Tibial nerve (tissue), 4 donors: ENCODE data around the gene OCA2. TPM values are rescaled to one million over a fixed set of nuclear protein-coding genes. Genes with fewer than 3 reads are reported as not detected.

Source experiments
- DNase-seq, 2 donors: peaks; one replicate each; pipeline ENCODE4 v3.0.0-alpha.2; 2019; ENCODE audit warnings: low spot score in 2 of 2
- H3K27ac ChIP-seq, 4 donors: fragments of 200-600 bp; sonication (generic) in 3 of 4; one replicate each; pipeline ENCODE4 v1.5.1; 2017 to 2019; ENCODE audit warnings: mild to moderate bottlenecking in 1 of 4
- H3K27me3 ChIP-seq, 2 donors: fragments of 200-600 bp; sonication (generic) in 1 of 2; one replicate each; pipeline versions ENCODE4 v1.5.1 to v1.6.0; 2017 to 2019
- H3K36me3 ChIP-seq, 3 donors: fragments of 200-600 bp; sonication (generic); one replicate each; pipeline ENCODE4 v1.5.1; 2018 to 2019
- H3K4me1 ChIP-seq, 4 donors: fragments of 200-600 bp; sonication (generic) in 3 of 4; one replicate each; pipeline ENCODE4 v1.5.1; 2017 to 2019
- H3K4me3 ChIP-seq, 4 donors: fragments of 200-600 bp; sonication (generic) in 3 of 4; one replicate each; pipeline ENCODE4 v1.5.1; 2017 to 2019; ENCODE audit warnings: mild to moderate bottlenecking in 1 of 4, moderate library complexity in 1 of 4
- H3K9me3 ChIP-seq, 4 donors: fragments of 200-600 bp; sonication (generic) in 3 of 4; one replicate each; pipeline ENCODE4 v1.5.1; 2017 to 2019
- CTCF ChIP-seq, 5 experiments: fragments of 200-600 bp in 3 of 5; fragments of 450-650 bp in 2 of 5; sonication (generic) in 3 of 5; IDR thresholded peaks; one replicate each; pipeline ENCODE4 v1.5.1; 2016 to 2019; ENCODE audit warnings: antibody characterized with exemption in 5 of 5, mild to moderate bottlenecking in 3 of 5, moderate library complexity in 2 of 5
- EP300 ChIP-seq, 2 donors: sonication (generic); formaldehyde crosslinking; IDR thresholded peaks; one replicate each; pipeline ENCODE4 v1.6.1; 2017; ENCODE audit warnings: antibody characterized with exemption in 2 of 2, mild to moderate bottlenecking in 1 of 2
- POLR2A ChIP-seq, 2 donors: fragments of 450-650 bp; IDR thresholded peaks; one replicate each; pipeline ENCODE4 v1.6.1; 2017; ENCODE audit warnings: antibody characterized with exemption in 2 of 2, mild to moderate bottlenecking in 2 of 2, moderate library complexity in 2 of 2
- WGBS, 2 donors: methylation state at CpG; one replicate each; pipeline ENCODE4 v1.1.5; 2018; 5-methylcytosine and 5-hydroxymethylcytosine counted together
- total RNA-seq, 4 donors: library from RNA; depleted of rRNA; stranded (reverse); fragments of >200 nt; gene quantifications; one replicate each; pipeline ENCODE4 v1.1.0, GENCODE V29; 2016

OCA2 gene
- total RNA-seq, 4 donors from 2014 or later, result 2.7 to 19.7 (median 6.5) TPM; not detected in 1

DNA sequence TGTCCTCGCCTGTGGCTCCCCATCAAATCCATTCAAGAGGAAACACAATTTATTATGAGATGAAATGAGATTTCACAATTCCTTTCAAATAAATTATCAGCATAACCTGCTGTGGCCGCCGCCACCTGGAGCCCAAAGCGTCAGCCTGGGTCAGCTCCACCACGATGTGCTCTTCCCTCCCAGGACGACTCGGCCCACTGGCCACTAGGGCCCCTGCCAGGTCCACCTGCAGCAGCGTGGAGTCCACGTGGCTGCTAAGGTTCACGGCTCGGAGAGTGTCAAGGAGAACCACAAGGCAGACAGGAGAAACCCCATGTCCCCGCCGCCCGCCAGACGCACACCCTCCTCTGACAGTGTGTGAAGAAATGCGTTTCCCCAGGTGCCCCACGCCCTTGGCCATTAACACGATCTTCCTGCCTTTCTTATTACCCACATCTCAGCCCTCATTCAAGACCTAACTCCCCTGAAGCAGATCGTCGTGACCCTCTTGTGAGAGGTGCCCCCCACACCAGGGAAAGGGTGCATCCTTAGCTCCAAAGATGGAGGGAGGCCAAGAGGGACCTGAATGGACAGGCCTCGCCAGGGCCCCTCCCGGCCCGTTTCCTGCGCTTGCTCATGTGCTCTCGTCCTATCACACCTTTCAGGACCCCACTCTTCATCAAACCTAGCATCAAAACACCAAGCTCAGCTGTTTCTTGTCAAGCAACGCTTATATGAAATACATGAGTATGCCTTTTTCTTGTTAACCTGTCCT, 80.6 kb downstream of the OCA2 start:
- no peak for TF ChIP-seq EP300 (IDR thresholded peaks at IDR 0.05)
- TF ChIP-seq POLR2A (IDR thresholded peaks at IDR 0.05), result no peak
- TF ChIP-seq CTCF (IDR thresholded peaks at IDR 0.05), result no peak
- 91 to 93% methylated on average over 26 of the region's 26 CpGs for WGBS, 2 donors
- DNase-seq, result no peak
- H3K27me3 ChIP-seq, result no peaks in the 10 kb centered on the region
- H3K36me3 ChIP-seq, result no peaks in the 10 kb centered on the region
- H3K4me1 ChIP-seq, result no peaks in the 10 kb centered on the region
- no peak overlapping the region for H3K4me3 ChIP-seq
- H3K27ac ChIP-seq, result no peak overlapping the region
- H3K9me3 ChIP-seq, result no peaks in the 10 kb centered on the region

- Histone ChIP-seq H3K4me3 (no peak overlapping the region), H3K9me3 (no peaks in the 10 kb centered on the region), H3K27me3 (no peaks in the 10 kb centered on the region), H3K27ac (no peak overlapping the region), H3K36me3 (no peaks in the 10 kb centered on the region), H3K4me1 (no peaks in the 10 kb centered on the region)
- WGBS, 2 donors, result 81 to 84% methylated on average over 10 of the region's 10 CpGs
- no peak for TF ChIP-seq CTCF (IDR thresholded peaks at IDR 0.05)
- no peak for TF ChIP-seq EP300 (IDR thresholded peaks at IDR 0.05)
- no peak for TF ChIP-seq POLR2A (IDR thresholded peaks at IDR 0.05)
- DNase-seq, result no peak
These were observed 81.6 kb downstream of the OCA2 start for GRCh38 chr15:28017423-28017924.

DNA sequence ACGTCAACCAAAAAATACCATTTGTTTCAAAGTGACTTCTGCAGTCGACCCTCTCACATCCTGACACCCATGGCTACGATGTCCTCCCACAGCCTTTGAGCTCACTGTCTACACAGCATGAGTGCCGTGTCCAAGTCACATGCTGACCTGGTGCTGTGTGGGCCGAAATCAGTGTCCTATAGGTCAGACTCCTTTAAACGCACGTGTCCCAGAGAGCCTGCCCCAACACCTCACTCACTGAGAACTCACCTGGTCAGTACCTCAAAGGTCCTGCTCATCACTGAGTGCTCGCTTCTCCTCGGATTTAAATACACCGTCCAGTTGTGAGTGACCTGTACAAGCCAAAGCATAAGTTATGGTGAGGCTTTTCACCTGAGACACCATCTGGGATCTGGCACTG, 83.3 kb downstream of the OCA2 start:
- no peaks in the 10 kb centered on the region for H3K36me3 ChIP-seq
- H3K9me3 ChIP-seq, result no peaks in the 10 kb centered on the region
- WGBS, 2 donors, result 87 to 89% methylated on average over 10 of the region's 10 CpGs
- no peaks in the 10 kb centered on the region for H3K4me1 ChIP-seq
- H3K27me3 ChIP-seq, result no peaks in the 10 kb centered on the region
- TF ChIP-seq CTCF (IDR thresholded peaks at IDR 0.05) (no peak), EP300 (IDR thresholded peaks at IDR 0.05) (no peak), POLR2A (IDR thresholded peaks at IDR 0.05) (no peak)
- H3K4me3 ChIP-seq, result no peak overlapping the region
- DNase-seq, result no peak
- H3K27ac ChIP-seq, result no peak overlapping the region

DNA sequence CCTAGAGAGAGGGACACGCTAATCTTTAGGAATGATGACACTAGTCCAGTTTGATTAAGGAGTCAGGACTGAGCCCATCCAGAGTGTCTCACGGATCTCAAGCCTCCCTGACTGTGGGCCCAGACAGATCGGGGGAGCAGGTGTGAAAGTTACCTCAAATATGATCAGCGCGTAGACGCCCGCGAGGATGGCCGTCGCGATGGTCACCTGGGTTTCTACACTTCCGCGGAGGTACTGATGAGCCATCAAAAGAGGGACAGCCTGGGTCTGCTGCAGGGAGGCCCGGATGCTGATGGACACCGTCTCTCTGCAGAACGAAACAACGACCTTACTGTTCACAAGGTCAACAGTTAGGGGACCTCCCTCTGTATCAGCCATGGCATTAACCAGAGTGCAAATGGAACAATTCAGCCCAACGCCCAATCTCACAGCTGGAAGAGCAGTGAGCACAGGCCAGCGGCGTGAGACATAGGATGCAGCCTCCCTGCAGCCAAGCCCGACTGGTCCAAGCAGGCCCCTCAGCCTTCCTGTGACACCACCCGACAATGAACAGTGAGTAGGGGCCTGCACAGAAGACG, 84.4 kb downstream of the OCA2 start:
- TF ChIP-seq POLR2A (IDR thresholded peaks at IDR 0.05) (no peak), EP300 (IDR thresholded peaks at IDR 0.05) (no peak), CTCF (IDR thresholded peaks at IDR 0.05) (no peak)
- Histone ChIP-seq H3K9me3 (peaks cover 0 to 6% (median 0%) of the 10 kb centered on the region in 4 donors), H3K27ac (no peak overlapping the region), H3K4me1 (no peaks in the 10 kb centered on the region), H3K4me3 (no peak overlapping the region), H3K36me3 (no peaks in the 10 kb centered on the region), H3K27me3 (no peaks in the 10 kb centered on the region)
- DNase-seq, result no peak
- 88 to 91% methylated on average over 23 of the region's 23 CpGs for WGBS, 2 donors

DNA sequence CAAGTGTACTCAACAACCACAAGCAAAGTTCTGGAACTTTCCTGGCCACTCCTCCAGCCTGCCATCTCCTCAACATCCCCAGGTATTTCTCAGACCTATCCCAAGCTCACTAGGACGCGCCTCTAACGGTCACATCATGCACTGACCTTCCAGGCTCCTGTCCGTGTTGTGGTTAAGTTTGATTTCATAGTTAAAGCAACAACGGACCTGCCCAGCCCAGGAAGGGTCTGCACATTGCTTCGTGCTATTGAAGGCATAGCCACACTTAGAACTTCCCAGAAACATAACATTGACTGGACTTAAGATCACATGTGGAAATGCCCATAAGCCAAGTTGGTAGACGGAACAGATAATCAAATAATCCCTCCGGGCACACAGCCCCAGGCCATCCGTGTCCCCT, 85.1 kb downstream of the OCA2 start:
- DNase-seq, result no peak
- H3K4me1 ChIP-seq, result no peaks in the 10 kb centered on the region
- no peaks in the 10 kb centered on the region for H3K36me3 ChIP-seq
- WGBS, 2 donors, result 83 to 85% methylated on average over 9 of the region's 9 CpGs
- H3K27me3 ChIP-seq, result no peaks in the 10 kb centered on the region
- no peak overlapping the region for H3K4me3 ChIP-seq
- no peak for TF ChIP-seq CTCF (IDR thresholded peaks at IDR 0.05)
- no peak for TF ChIP-seq EP300 (IDR thresholded peaks at IDR 0.05)
- TF ChIP-seq POLR2A (IDR thresholded peaks at IDR 0.05), result no peak
- H3K9me3 ChIP-seq, result peaks cover 0 to 12% (median 0%) of the 10 kb centered on the region in 4 donors
- no peak overlapping the region for H3K27ac ChIP-seq
